Endothelial cell of umbilical vein (primary cell): ENCODE results near the gene PDE3B.

Source experiments
- EZH2 ChIP-seq: IDR thresholded peaks from 2 replicates; pipeline ENCODE4 v1.6.1; 2012; ENCODE audit warnings: borderline replicate concordance, low read depth, mild to moderate bottlenecking, moderate library complexity, low read length, inconsistent platforms; ENCODE audit not compliant: severe bottlenecking
- JUN ChIP-seq: IDR thresholded peaks from 2 replicates; pipeline ENCODE4 v1.6.1; 2011; ENCODE audit warnings: borderline replicate concordance, low read depth; ENCODE audit not compliant: insufficient read length, insufficient read depth
- POLR2A ChIP-seq: IDR thresholded peaks from 2 replicates; pipeline ENCODE4 v1.6.1; 2012; ENCODE audit warnings: low read depth, mild to moderate bottlenecking, control low read depth, low read length
- POLR2AphosphoS5 ChIP-seq: IDR thresholded peaks from 2 replicates; pipeline ENCODE4 v1.6.1; 2012; ENCODE audit warnings: low read depth, mild to moderate bottlenecking, control low read depth, low read length, moderate library complexity; ENCODE audit not compliant: insufficient read depth
- TF ChIP-seq, protein P1 (sequence below), 2 donors: IDR thresholded peaks; 1 replicate in 1 of 2; 2 replicates in 1 of 2; pipeline ENCODE4 v1.5.1; 2011; ENCODE audit warnings: low read length in 2 of 2, mild to moderate bottlenecking in 2 of 2, moderate library complexity in 2 of 2, control low read depth in 1 of 2, inconsistent platforms in 1 of 2, low read depth in 1 of 2; ENCODE audit not compliant: insufficient read depth in 1 of 2; ENCODE audit errors: extremely low read depth in 1 of 2

DNA sequence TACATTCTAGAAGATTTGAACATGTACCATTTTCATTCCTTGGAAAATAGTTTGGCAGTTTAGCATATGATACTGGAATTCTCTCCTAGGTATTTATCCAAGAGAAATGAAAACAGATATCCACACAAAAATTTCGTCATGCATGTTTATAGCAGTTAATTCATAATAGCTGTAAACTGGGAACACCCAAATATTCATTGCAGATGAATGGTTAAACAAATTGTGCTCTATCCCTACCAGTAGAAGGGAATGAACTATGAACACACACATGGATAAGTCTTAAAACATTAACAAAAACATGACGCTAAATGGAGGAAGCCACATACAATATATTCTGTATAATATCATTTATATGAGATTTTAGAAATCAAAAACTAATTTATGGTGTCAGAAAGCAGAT lies 61.5 kb downstream of the PDE3B start:
- no peak for TF ChIP-seq POLR2AphosphoS5
- TF ChIP-seq, protein P1, sequence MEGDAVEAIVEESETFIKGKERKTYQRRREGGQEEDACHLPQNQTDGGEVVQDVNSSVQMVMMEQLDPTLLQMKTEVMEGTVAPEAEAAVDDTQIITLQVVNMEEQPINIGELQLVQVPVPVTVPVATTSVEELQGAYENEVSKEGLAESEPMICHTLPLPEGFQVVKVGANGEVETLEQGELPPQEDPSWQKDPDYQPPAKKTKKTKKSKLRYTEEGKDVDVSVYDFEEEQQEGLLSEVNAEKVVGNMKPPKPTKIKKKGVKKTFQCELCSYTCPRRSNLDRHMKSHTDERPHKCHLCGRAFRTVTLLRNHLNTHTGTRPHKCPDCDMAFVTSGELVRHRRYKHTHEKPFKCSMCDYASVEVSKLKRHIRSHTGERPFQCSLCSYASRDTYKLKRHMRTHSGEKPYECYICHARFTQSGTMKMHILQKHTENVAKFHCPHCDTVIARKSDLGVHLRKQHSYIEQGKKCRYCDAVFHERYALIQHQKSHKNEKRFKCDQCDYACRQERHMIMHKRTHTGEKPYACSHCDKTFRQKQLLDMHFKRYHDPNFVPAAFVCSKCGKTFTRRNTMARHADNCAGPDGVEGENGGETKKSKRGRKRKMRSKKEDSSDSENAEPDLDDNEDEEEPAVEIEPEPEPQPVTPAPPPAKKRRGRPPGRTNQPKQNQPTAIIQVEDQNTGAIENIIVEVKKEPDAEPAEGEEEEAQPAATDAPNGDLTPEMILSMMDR (IDR thresholded peaks at IDR 0.05; ENCODE audit: extremely low read depth in 1 of 2, insufficient read depth in 1 of 2, low read depth in 1 of 2, low read length in 2 of 2) = no peak
- no peak for TF ChIP-seq JUN
- TF ChIP-seq POLR2A = no peak
- TF ChIP-seq EZH2 = no peak
